Keratinocyte (primary cell): ENCODE measurements around the gene DSCAML1. TPM values are rescaled to one million over a fixed set of nuclear protein-coding genes. Genes with fewer than 3 reads are reported as not detected.

Experiments used
- DNase-seq: peaks from one replicate; pipeline ENCODE4 v3.0.0-alpha.2; 2011; ENCODE audit warnings: low read depth, missing footprints, low spot score
- FAIRE-seq: peaks from 2 replicates; lab custom pipeline; 2011; peaks lifted over from hg19 to GRCh38; lab: Jason Lieb, UNC
- H2AFZ ChIP-seq: 2 replicates; pipeline ENCODE4 v1.6.0; 2012; ENCODE audit warnings: low read length, control low read depth, inconsistent platforms; ENCODE audit not compliant: control insufficient read depth
- H3K27ac ChIP-seq: 2 replicates; pipeline ENCODE4 v1.5.1; 2011; ENCODE audit warnings: low read length; ENCODE audit not compliant: control insufficient read depth, insufficient read depth
- H3K27me3 ChIP-seq: 3 replicates; pipeline ENCODE4 v1.6.0; 2011; ENCODE audit warnings: low read length; ENCODE audit not compliant: control insufficient read depth, insufficient read depth; ENCODE audit errors: extremely low read depth
- H3K36me3 ChIP-seq, 2 experiments: 2 replicates in 1 of 2; 3 replicates in 1 of 2; pipeline ENCODE4 v1.5.1; 2011; ENCODE audit warnings: low read length in 2 of 2, mild to moderate bottlenecking in 1 of 2; ENCODE audit not compliant: control insufficient read depth in 2 of 2, insufficient read depth in 2 of 2; ENCODE audit errors: extremely low read depth in 1 of 2
- H3K4me1 ChIP-seq: 3 replicates; pipeline ENCODE4 v1.5.1; 2011; ENCODE audit warnings: low read length; ENCODE audit not compliant: control insufficient read depth, insufficient read depth; ENCODE audit errors: extremely low read depth
- H3K4me2 ChIP-seq: 3 replicates; pipeline ENCODE4 v1.6.0; 2011; ENCODE audit warnings: low read depth, low read length; ENCODE audit not compliant: control insufficient read depth, insufficient read depth; ENCODE audit errors: extremely low read depth
- H3K4me3 ChIP-seq, 3 experiments: fragments of 200-600 bp in 1 of 3; sonication (generic) in 1 of 3; 2 replicates in 2 of 3; 3 replicates in 1 of 3; pipeline ENCODE4 v1.5.1; 2011 to 2016; ENCODE audit warnings: low read length in 3 of 3, mild to moderate bottlenecking in 3 of 3, control low read depth in 2 of 3, inconsistent platforms in 1 of 3, low read depth in 1 of 3, mixed read lengths in 1 of 3, mixed run types in 1 of 3, moderate library complexity in 1 of 3; ENCODE audit not compliant: control insufficient read depth in 2 of 3, insufficient read depth in 2 of 3; ENCODE audit errors: extremely low read depth in 1 of 3
- H3K79me2 ChIP-seq: 2 replicates; pipeline ENCODE4 v1.6.0; 2012; ENCODE audit warnings: low read length; ENCODE audit not compliant: control insufficient read depth, insufficient read depth
- H3K9ac ChIP-seq: 3 replicates; pipeline ENCODE4 v1.6.0; 2011; ENCODE audit warnings: low read length; ENCODE audit not compliant: control insufficient read depth, insufficient read depth; ENCODE audit errors: extremely low read depth
- H3K9me1 ChIP-seq: 3 replicates; pipeline ENCODE4 v1.6.0; 2011; ENCODE audit warnings: low read length; ENCODE audit not compliant: control insufficient read depth, insufficient read depth; ENCODE audit errors: extremely low read depth
- H3K9me3 ChIP-seq: 2 replicates; pipeline ENCODE4 v1.5.1; 2012; ENCODE audit warnings: low read depth, low read length; ENCODE audit not compliant: control insufficient read depth
- H4K20me1 ChIP-seq: 3 replicates; pipeline ENCODE4 v1.6.0; 2011; ENCODE audit warnings: low read length; ENCODE audit not compliant: control insufficient read depth, insufficient read depth; ENCODE audit errors: extremely low read depth
- CTCF ChIP-seq, 3 experiments: IDR thresholded peaks in 1 of 3; conservative IDR thresholded peaks in 1 of 3; optimal IDR thresholded peaks in 1 of 3; 2 replicates in 2 of 3; 3 replicates in 1 of 3; pipeline versions ENCODE3 to v1.5.1; 2011; ENCODE audit warnings: low read length in 3 of 3, mild to moderate bottlenecking in 3 of 3, moderate library complexity in 2 of 3, control low read depth in 1 of 3, inconsistent platforms in 1 of 3; ENCODE audit not compliant: insufficient read depth in 2 of 3; ENCODE audit errors: extremely low read depth in 1 of 3
- EZH2 ChIP-seq: IDR thresholded peaks from one replicate; pipeline ENCODE4 v1.6.1; 2012; ENCODE audit warnings: inconsistent platforms, mild to moderate bottlenecking, low read length, moderate library complexity
- dilution Hi-C: fragments of 300-500 bp; cut with MboI; formaldehyde crosslinking; loops from one replicate; pipeline ENCODE4 v1.7.0; 2020; ENCODE audit warnings: low sequenced_read_pairs; ENCODE audit not compliant: extremely low pct_ligation_motif_present
- polyA plus RNA-seq, 5 experiments: library from polyadenylated mRNA; depleted of rRNA in 3 of 5; stranded (reverse) in 3 of 5; stranded (forward) in 1 of 5; unstranded in 1 of 5; fragments of >200 nt; gene quantifications; 1 replicate in 1 of 5; 2 replicates in 3 of 5; 3 replicates in 1 of 5; pipeline versions ENCODE4 v1.2.1 to v1.2.3, GENCODE V29; 2011 to 2012; ENCODE audit warnings: missing spikeins in 2 of 5, low read depth in 1 of 5, low replicate concordance in 1 of 5

Gene DSCAML1
- polyA plus RNA-seq, 1 donor (not counting 4 experiments of a cell fraction or from before 2014, with no cell fraction given): not detected

- H3K9me1 ChIP-seq: no peaks in the 10 kb centered on the region
- H2AFZ ChIP-seq: no peak overlapping the region
- no peak overlapping the region for H3K9ac ChIP-seq
- H3K4me1 ChIP-seq: no peaks in the 10 kb centered on the region
- H3K4me2 ChIP-seq: no peak overlapping the region
- H3K36me3 ChIP-seq: peaks cover 9 to 13% of the 10 kb centered on the region in 2 experiments
- TF ChIP-seq EZH2 (no peak), CTCF (optimal IDR thresholded peaks at IDR 0.05 in 1 of 3, IDR thresholded peaks at IDR 0.05 in 1 of 3, conservative IDR thresholded peaks at IDR 0.05 in 1 of 3; ENCODE audit: extremely low read depth in 1 of 3, insufficient read depth in 2 of 3, low read length in 3 of 3) (no peak)
- H3K27ac ChIP-seq: no peak overlapping the region
- H3K27me3 ChIP-seq: no peaks in the 10 kb centered on the region
- H4K20me1 ChIP-seq: no peaks in the 10 kb centered on the region
- no peaks in the 10 kb centered on the region for H3K79me2 ChIP-seq
- DNase-seq (no peak), FAIRE-seq (no peak)
- no peak overlapping the region for H3K4me3 ChIP-seq
- dilution Hi-C loops: no loop called here
- H3K9me3 ChIP-seq: no peaks in the 10 kb centered on the region
Observed at GRCh38 chr11:117410861-117411710, 385.9 kb downstream of the DSCAML1 start.

GRCh38 chr11:117410238-117410637 is 386.8 kb downstream of the DSCAML1 start:
- H3K27ac ChIP-seq: no peak overlapping the region
- DNase-seq: no peak
- H3K4me3 ChIP-seq: no peak overlapping the region
- no peak overlapping the region for H3K4me2 ChIP-seq
- H3K9me1 ChIP-seq: no peaks in the 10 kb centered on the region
- peaks cover 1% of the 10 kb centered on the region for H3K9me3 ChIP-seq
- H3K79me2 ChIP-seq: no peaks in the 10 kb centered on the region
- no peaks in the 10 kb centered on the region for H3K4me1 ChIP-seq
- no peaks in the 10 kb centered on the region for H4K20me1 ChIP-seq
- no peak overlapping the region for H3K9ac ChIP-seq
- H3K36me3 ChIP-seq: peaks cover 10 to 13% of the 10 kb centered on the region in 2 experiments
- H2AFZ ChIP-seq: no peak overlapping the region
- no peak for FAIRE-seq
- no peaks in the 10 kb centered on the region for H3K27me3 ChIP-seq
- TF ChIP-seq EZH2: no peak
- no peak for TF ChIP-seq CTCF (optimal IDR thresholded peaks at IDR 0.05 in 1 of 3, IDR thresholded peaks at IDR 0.05 in 1 of 3, conservative IDR thresholded peaks at IDR 0.05 in 1 of 3; ENCODE audit: extremely low read depth in 1 of 3, insufficient read depth in 2 of 3, low read length in 3 of 3)
- dilution Hi-C loops: no loop called here
